Measurements from ENCODE around the gene KLHL40.

DNA sequence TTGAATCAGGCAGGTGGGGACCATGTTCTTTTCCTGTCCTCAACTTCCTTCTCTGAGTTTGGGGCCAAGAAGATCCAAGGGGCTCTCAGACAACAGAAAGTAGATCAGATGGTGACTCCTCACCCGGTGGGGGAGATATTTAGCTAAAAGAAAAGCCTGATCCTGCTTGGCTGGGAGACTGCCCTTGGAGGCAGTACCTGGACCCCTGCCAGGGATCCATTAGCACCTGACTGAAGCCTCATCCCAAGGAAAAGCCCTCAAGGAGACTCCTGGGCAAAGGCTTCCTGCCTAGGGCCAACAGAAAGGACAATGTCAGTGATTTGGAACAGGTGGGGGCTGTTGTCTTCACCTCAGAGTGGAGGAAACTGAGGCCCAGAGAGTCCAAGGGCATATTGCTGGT, 50.7 kb downstream of the KLHL40 start:
- TF ChIP-seq, protein P1, sequence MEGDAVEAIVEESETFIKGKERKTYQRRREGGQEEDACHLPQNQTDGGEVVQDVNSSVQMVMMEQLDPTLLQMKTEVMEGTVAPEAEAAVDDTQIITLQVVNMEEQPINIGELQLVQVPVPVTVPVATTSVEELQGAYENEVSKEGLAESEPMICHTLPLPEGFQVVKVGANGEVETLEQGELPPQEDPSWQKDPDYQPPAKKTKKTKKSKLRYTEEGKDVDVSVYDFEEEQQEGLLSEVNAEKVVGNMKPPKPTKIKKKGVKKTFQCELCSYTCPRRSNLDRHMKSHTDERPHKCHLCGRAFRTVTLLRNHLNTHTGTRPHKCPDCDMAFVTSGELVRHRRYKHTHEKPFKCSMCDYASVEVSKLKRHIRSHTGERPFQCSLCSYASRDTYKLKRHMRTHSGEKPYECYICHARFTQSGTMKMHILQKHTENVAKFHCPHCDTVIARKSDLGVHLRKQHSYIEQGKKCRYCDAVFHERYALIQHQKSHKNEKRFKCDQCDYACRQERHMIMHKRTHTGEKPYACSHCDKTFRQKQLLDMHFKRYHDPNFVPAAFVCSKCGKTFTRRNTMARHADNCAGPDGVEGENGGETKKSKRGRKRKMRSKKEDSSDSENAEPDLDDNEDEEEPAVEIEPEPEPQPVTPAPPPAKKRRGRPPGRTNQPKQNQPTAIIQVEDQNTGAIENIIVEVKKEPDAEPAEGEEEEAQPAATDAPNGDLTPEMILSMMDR (IDR thresholded peaks at IDR 0.05): no peak
- TF ChIP-seq EP300 (IDR thresholded peaks at IDR 0.05) (no peak), POLR2A (IDR thresholded peaks at IDR 0.05) (no peak)
